Nephron progenitor cell (in vitro differentiated cells): ENCODE measurements around the gene C7orf33.

ENCODE experiments used
- DNase-seq: peaks from one replicate; pipeline ENCODE4 v3.0.0; 2021
- H3K27ac Mint-ChIP-seq: 2 replicates; pipeline ENCODE4 v1.8.0; 2021; ENCODE audit warnings: mild to moderate bottlenecking, moderate library complexity, mixed read lengths
- H3K27me3 Mint-ChIP-seq: 2 replicates; pipeline ENCODE4 v1.8.0; 2021; ENCODE audit warnings: mild to moderate bottlenecking, low read depth, mixed read lengths; ENCODE audit not compliant: poor library complexity
- H3K36me3 Mint-ChIP-seq: 2 replicates; pipeline ENCODE4 v1.8.0; 2021; ENCODE audit warnings: low read depth, mixed read lengths
- H3K4me1 Mint-ChIP-seq: 2 replicates; pipeline ENCODE4 v1.8.0; 2021; ENCODE audit warnings: mixed read lengths
- H3K4me3 Mint-ChIP-seq: 2 replicates; pipeline ENCODE4 v1.8.0; 2021; ENCODE audit warnings: mild to moderate bottlenecking, moderate library complexity, mixed read lengths
- H3K9me3 Mint-ChIP-seq: 2 replicates; pipeline ENCODE4 v1.8.0; 2021; ENCODE audit warnings: mild to moderate bottlenecking, moderate library complexity, mixed read lengths
- CTCF ChIP-seq: fragments of 200-600 bp; sonication (generic); IDR thresholded peaks from 2 replicates; pipeline ENCODE4 v1.5.0; 2021; ENCODE audit warnings: antibody characterized with exemption

C7orf33 gene

GRCh38 chr7:148624735-148625134, 34.2 kb downstream of the C7orf33 start:
- Mint-ChIP-seq H3K4me1 (peaks cover 49% of the 10 kb centered on the region), H3K4me3 (no peak overlapping the region), H3K36me3 (no peaks in the 10 kb centered on the region), H3K9me3 (peaks cover 4% of the 10 kb centered on the region), H3K27me3 (peaks cover 3% of the 10 kb centered on the region), H3K27ac (peak overlapping the region; percentile 69)
- DNase-seq, result no peak
- no peak for TF ChIP-seq CTCF

GRCh38 chr7:148625342-148625741, 34.8 kb downstream of the C7orf33 start:
- TF ChIP-seq CTCF, result no peak
- Mint-ChIP-seq H3K27me3 (peaks cover 3% of the 10 kb centered on the region), H3K36me3 (no peaks in the 10 kb centered on the region), H3K27ac (no peak overlapping the region), H3K4me3 (no peak overlapping the region), H3K4me1 (peaks cover 47% of the 10 kb centered on the region), H3K9me3 (peaks cover 4% of the 10 kb centered on the region)
- DNase-seq, result no peak

- Mint-ChIP-seq H3K4me3 (no peak overlapping the region), H3K27ac (no peak overlapping the region), H3K4me1 (peaks cover 33% of the 10 kb centered on the region), H3K36me3 (no peaks in the 10 kb centered on the region), H3K27me3 (peaks cover 6% of the 10 kb centered on the region), H3K9me3 (no peaks in the 10 kb centered on the region)
- no peak for DNase-seq
- no peak for TF ChIP-seq CTCF
Measured at GRCh38 chr7:148626828-148627227, 36.3 kb downstream of the C7orf33 start.

DNA sequence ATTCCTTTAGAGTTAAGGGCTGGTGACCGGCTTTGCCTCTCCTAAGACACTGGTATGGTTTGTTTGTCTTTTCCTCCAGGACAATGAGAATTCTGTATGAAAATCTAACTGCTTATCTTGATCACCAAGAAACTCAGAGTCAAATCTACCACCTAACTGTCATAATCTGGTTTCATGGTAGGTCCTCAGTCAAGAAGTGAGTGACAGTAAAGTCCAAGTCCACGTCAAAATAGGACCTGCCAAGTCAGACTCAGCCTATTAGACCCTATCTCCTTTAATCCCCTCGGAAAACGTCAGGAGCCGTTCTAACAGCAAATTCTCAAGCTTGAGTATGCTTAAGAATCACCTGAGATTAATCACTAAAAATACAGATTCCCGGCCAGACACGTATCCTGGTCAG, 37.4 kb downstream of the C7orf33 start:
- H3K9me3 Mint-ChIP-seq, result no peaks in the 10 kb centered on the region
- TF ChIP-seq CTCF, result no peak
- peaks cover 6% of the 10 kb centered on the region for H3K27me3 Mint-ChIP-seq
- H3K27ac Mint-ChIP-seq, result no peak overlapping the region
- no peaks in the 10 kb centered on the region for H3K36me3 Mint-ChIP-seq
- DNase-seq, result no peak
- no peak overlapping the region for H3K4me3 Mint-ChIP-seq
- peaks cover 29% of the 10 kb centered on the region for H3K4me1 Mint-ChIP-seq

DNA sequence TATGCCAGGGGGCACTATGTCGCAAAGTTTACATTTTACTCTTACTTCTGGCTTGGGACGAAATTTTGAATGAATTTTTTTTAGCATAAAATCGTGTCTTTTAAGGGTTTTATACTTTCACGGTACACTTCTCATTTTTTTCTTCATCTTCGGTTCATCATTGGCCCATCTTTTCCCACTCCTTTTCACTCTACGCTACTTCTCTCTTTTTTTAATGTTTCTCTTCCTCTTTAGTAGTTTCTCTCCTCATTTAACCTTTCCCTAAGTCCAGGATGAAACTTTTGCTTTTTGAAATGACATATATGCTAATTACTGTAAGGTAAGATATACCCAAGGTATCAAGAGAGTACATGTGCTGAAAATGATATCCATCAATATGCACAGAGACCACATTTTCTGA, 39.5 kb downstream of the C7orf33 start:
- Mint-ChIP-seq H3K4me1 (peaks cover 11% of the 10 kb centered on the region), H3K36me3 (no peaks in the 10 kb centered on the region), H3K4me3 (no peak overlapping the region), H3K27me3 (peaks cover 6% of the 10 kb centered on the region), H3K9me3 (no peaks in the 10 kb centered on the region), H3K27ac (no peak overlapping the region)
- TF ChIP-seq CTCF, result no peak
- no peak for DNase-seq

DNA sequence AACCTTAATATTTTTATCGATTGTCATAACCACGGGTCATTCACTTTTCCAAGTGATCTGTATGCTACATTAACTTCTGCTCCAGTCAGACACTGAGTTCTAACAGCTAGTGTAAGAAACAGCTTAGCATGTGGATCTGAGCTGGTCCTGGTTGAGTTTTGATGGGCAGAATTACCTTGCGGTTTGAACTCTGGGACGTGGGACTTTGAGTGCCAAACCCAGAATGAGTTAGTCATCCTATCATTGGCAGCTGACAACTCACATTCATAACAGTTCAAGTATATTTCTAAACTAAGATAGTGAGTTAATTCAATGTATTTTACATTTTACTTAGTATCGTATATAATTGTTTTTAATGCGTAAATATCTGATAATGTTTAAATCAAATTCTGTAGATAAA, 43.2 kb downstream of the C7orf33 start:
- TF ChIP-seq CTCF, result no peak
- H3K4me1 Mint-ChIP-seq, result peaks cover 4% of the 10 kb centered on the region
- H3K27me3 Mint-ChIP-seq, result peaks cover 7% of the 10 kb centered on the region
- H3K4me3 Mint-ChIP-seq, result no peak overlapping the region
- no peak overlapping the region for H3K27ac Mint-ChIP-seq
- H3K36me3 Mint-ChIP-seq, result no peaks in the 10 kb centered on the region
- H3K9me3 Mint-ChIP-seq, result peaks cover 4% of the 10 kb centered on the region
- DNase-seq, result no peak
